ENCODE data around the gene SUGP1.

- TF ChIP-seq CTCF (conservative IDR thresholded peaks at IDR 0.05; ENCODE audit: low read depth, low read length) (no peak), EZH2 (IDR thresholded peaks at IDR 0.05; ENCODE audit: borderline replicate concordance, low read depth, low read length, poor library complexity, severe bottlenecking) (no peak)
Measured at GRCh38 chr19:19356500-19356899, 36.2 kb upstream of the SUGP1 start.
